ENCODE data around the gene SF3B6. TPM values are rescaled to one million over a fixed set of nuclear protein-coding genes. Genes with fewer than 3 reads are reported as not detected.
"Not testable (repeated sequence)": the region's sequence is repeated elsewhere in the genome, so short reads cannot be mapped to it uniquely, and the experiment has no call there.

Gene SF3B6, protein sequence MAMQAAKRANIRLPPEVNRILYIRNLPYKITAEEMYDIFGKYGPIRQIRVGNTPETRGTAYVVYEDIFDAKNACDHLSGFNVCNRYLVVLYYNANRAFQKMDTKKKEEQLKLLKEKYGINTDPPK
- 100 to 1,000 TPM; 148 to 229 (median 185) TPM for polyA plus RNA-seq (ENCODE audit: low read depth in 6 of 6)

DNA sequence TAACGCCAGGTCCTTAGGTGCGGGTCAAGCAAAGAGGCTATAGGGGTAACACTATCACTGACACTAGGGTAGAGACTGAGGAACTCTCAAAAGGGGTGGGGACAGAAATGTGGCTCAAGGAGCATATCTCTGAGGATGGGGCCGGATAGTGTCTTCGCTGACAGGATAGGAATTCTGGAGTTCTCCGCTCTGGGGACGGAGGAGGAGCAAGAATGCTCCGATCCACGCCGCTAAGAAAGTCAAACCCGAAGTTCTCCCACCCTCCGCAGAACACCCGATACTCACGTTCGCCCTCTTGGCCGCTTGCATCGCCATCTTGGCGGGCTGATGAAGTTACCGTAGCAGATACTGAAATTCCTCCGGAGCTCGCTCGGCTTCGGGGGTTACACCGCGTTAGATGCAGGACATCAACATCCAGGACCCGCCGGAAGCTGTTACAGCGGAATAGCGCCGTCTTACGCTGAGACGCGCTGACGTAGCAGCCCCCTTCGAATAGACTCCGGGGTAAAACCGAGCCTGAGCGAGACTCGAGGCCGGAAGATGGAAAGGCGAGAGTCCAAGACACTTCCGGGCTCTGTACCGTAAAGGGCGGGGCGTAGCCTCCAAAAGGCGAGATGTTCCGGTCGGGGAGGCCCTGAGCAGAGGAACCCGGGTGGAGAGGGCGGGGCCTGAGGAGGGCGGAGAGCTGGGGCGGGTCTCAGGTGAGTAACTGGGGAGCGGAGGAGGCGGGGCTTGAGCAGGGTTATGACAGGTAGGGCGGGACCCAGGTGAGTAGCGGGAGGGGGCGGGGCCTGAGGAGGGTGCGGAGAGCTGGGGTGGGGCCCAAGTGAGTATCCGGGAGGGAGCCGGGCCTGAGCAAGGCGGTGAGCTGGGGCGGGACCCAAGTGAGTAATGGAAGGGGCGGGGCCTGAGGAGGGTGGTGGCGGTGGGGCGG lies at the start of gene SF3B6:
TSS of gene SF3B6 (minus strand) at position 412 of the 934 bp plus-strand sequence. CDS start at position 315, 97 bp downstream.
- Mint-ChIP-seq H3K9me3 (no peaks in the 10 kb centered on the region), H3K4me1 (peaks cover 20 to 43% (median 24%) of the 10 kb centered on the region in 3 donors), H3K36me3 (no peaks in the 10 kb centered on the region), H3K4me3 (peak within 1 kb of the TSS; percentile 96 to 99 (median 98)), H3K27me3 (no peaks in the 10 kb centered on the region), H3K27ac (peak within 1 kb of the TSS; percentile 96 to 99 (median 98))
- peak; percentile 99 for DNase-seq
- peak; percentile 80 to 81 for ATAC-seq (ENCODE audit: low read depth in 2 of 2)

DNA sequence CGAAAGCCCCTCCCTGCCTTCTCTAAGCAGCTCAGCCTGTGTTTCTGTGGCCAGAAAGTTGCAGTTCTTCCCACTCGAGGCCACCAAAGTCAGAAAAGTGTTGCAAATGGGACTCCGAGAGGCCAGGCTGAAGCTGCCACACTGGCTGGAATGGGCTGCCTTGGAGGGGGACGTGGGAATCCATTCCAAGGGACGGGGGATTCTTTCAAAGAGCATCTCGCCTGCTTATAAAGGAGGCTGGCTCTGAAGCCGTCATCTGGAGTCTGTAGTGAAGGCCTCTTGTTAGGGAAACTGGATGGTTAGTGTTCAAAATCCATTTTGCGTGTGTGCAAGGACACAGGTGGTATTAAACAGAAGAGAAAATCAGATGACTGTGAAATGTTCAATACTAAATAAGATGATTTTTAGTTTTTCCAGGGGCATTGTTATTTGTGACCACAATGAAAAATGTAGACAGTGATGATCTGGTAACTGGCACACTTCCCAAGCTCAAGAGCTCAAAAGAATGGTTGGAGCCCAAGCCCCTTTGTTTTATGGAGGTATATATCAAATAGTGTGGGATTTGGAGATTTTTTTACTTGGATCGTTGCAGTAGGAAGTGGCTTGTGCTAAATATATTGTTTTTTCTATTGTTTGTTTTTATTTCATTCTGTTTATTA lies 47.9 kb upstream of the SF3B6 start:
- H3K36me3 Mint-ChIP-seq: no peaks in the 10 kb centered on the region
- H3K4me3 Mint-ChIP-seq: peak overlapping the region; percentile 83 to 94 (median 86)
- peak overlapping the region; percentile 6 to 96 (median 80) for H3K27ac Mint-ChIP-seq
- H3K9me3 Mint-ChIP-seq: no peaks in the 10 kb centered on the region
- DNase-seq (no peak), ATAC-seq (ENCODE audit: low read depth in 2 of 2) (no peak)
- H3K27me3 Mint-ChIP-seq: no peaks in the 10 kb centered on the region
- H3K4me1 Mint-ChIP-seq: peaks cover 9 to 23% (median 17%) of the 10 kb centered on the region in 3 donors

DNA sequence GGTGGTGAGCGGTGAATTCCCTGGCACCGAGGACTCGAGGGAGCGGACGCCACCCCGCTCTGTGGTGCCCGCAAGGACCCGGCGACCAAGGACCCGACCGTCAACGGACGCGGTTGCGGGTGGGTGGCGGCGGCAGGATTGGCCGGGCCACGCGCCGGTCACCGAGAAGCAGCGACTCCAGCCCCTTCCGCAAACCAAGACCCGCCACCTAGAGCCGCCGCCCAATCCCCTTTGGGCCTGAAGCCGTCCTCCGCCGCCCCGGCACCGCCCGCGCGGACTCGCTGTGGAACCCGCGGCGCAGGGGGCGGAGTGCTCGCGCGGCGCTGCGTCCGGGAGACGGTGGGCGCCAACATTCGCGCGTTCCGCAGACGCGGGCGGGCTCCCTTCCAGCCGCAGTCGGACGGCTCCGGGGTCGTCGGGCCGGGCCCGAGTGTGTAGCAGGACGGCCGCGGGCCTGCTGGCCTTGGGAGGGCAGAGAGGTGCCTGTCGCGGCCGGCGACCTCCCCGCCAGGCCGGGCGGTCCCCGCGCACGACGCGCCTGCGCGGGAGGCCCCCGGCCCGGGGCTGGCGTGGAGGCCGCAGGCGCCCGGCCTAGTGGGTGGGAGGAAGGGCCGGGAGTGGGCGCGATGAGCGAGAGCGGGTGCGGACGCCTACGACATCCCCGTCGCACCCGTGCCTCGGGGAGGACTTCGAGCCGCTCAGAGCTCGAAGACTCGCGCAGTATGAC lies 47.2 kb upstream of the SF3B6 start, which contains the start of the genes FAM228B and PFN4:
TSS of gene FAM228B (plus strand) at position 275 of the 727 bp plus-strand sequence. CDS start 893 bp downstream, outside the sequence.
TSS of gene PFN4 (minus strand) at position 140 of the 727 bp plus-strand sequence. CDS start 799 bp downstream, outside the sequence.
- peak within 1 kb of the TSS; percentile 83 to 96 (median 88) for H3K4me3 Mint-ChIP-seq
- no peaks in the 10 kb centered on the region for H3K9me3 Mint-ChIP-seq
- no peaks in the 10 kb centered on the region for H3K36me3 Mint-ChIP-seq
- H3K27ac Mint-ChIP-seq: peak within 1 kb of the TSS; percentile 6 to 96 (median 89)
- peaks cover 7 to 23% (median 16%) of the 10 kb centered on the region in 3 donors for H3K4me1 Mint-ChIP-seq
- peak; percentile 83 for DNase-seq
- H3K27me3 Mint-ChIP-seq: no peaks in the 10 kb centered on the region
- peak; percentile 93 for ATAC-seq (ENCODE audit: low read depth in 2 of 2)

DNA sequence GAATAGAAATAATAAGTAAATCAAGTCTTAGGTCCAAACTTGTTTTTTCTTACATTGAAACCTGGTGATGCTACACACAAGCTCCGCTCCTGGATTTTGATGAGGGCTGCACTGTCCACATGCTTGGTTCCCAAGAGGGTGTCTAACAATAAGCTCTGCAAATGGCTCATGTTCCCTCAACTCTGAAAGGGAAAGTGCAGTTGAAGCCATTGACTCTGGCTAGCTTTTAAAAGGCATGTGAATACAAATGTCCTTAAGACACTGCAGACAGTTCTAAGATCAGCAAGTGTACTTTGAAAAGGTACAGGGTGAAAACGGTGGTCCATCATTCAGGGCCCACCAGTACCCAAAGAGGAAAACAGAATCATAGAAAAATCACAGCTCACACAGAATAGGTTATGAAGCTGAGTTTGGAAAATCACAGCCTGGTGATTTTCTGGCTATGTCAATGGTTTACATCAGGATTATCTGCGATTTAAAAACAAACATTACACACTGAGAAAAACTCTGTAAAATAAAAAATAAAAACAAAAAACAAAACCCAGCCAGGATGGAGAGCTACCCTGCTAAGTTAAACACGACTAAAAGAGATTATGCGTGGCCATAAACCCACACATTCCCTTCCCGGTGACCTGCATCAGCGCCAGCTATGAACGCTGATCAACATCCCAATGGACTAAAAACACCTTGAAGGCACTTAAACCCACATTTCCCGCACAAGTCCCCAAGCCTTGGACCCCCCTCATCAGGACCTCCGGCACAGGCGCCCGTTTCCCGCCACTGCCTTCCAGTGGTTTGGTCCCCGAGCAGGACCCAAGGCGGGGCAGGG lies 46.5 kb upstream of the SF3B6 start:
- Mint-ChIP-seq H3K9me3 (no peaks in the 10 kb centered on the region), H3K36me3 (no peaks in the 10 kb centered on the region), H3K27me3 (no peaks in the 10 kb centered on the region), H3K4me1 (peaks cover 7 to 23% (median 16%) of the 10 kb centered on the region in 3 donors), H3K4me3 (peak overlapping the region; percentile 83 to 96 (median 86)), H3K27ac (peak overlapping the region in 5 of 6 donors; percentile 67 to 96 (median 86))
- ATAC-seq (ENCODE audit: low read depth in 2 of 2) (no peak), DNase-seq (no peak)

DNA sequence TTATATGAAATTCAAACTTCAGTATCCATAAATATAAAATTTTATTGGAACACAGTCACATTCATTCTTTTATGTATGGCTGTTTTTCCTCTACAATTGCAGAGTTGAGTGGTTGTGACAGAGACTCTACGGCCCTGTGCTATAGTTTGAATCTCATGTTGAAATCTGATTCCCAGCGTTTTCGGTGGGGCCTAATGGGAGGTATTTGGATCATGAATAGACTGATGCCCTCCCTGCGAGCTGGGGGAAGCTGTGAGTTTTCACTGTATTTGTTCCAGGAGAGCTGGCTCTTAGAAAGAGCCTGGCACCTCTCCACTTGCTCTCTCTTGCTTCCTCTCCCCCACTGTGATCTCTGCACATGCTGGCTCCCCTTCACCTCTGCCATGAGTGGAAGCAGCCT lies 45.3 kb upstream of the SF3B6 start:
- Mint-ChIP-seq H3K4me1 (peaks cover 7 to 22% (median 16%) of the 10 kb centered on the region in 3 donors), H3K27ac (peak overlapping the region in 4 of 6 donors; percentile 15 to 63 (median 52)), H3K27me3 (no peaks in the 10 kb centered on the region), H3K4me3 (peak overlapping the region in 4 of 8 donors; percentile 69 to 96 (median 85)), H3K36me3 (no peaks in the 10 kb centered on the region), H3K9me3 (no peaks in the 10 kb centered on the region)
- DNase-seq: no peak
- no peak for ATAC-seq (ENCODE audit: low read depth in 2 of 2)

DNA sequence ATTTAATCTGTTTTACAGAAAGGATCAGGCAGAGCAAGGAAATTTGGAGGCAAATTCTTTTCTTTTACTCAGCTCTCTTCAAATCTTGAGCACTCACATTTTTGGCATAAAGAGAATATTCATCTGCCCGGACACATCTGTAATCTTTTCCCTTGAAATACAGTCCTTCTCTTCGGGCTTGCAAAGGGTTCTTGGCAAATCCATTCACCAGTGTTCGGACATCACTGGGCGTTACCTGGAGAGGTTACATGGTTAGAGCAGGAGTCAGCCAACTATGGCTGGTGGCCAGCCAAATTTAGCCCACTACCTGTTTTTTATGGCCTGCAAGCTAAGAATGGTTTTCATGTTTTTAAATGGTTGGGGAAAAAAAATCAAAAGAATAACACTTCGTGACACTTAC lies 44.9 kb upstream of the SF3B6 start:
- Mint-ChIP-seq H3K27me3 (no peaks in the 10 kb centered on the region), H3K36me3 (no peaks in the 10 kb centered on the region), H3K4me3 (peak overlapping the region in 3 of 8 donors; percentile 6 to 86 (median 35)), H3K9me3 (no peaks in the 10 kb centered on the region), H3K27ac (peak overlapping the region in 1 of 6 donors; percentile 65), H3K4me1 (peaks cover 7 to 22% (median 16%) of the 10 kb centered on the region in 3 donors)
- no peak for ATAC-seq (ENCODE audit: low read depth in 2 of 2)
- no peak for DNase-seq

DNA sequence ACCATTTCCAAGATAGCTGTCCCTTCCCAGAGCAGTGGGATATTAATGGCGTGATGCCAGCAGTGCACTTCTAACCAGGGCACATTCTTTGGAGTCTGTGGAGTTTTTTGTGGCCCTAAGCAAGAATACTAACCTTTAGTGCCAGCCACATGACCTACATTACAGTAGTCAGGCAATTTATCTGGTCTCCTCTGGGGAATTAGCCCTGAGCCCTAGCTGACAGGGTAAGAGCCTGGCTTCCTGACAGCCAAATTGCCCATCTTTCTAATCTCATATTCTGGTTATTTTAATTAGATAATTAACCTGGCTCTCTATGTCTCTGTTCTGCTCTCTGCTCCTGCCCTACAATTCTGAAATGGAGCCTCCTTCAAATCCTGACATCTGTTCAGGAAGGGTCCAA lies 41.8 kb upstream of the SF3B6 start:
- H3K4me3 Mint-ChIP-seq: no peak overlapping the region
- ATAC-seq (ENCODE audit: low read depth in 2 of 2) (no peak), DNase-seq (no peak)
- no peaks in the 10 kb centered on the region for H3K27me3 Mint-ChIP-seq
- H3K27ac Mint-ChIP-seq: no peak overlapping the region
- peaks cover under 1 to 10% (median 6%) of the 10 kb centered on the region in 3 donors for H3K4me1 Mint-ChIP-seq
- H3K9me3 Mint-ChIP-seq: no peaks in the 10 kb centered on the region
- no peaks in the 10 kb centered on the region for H3K36me3 Mint-ChIP-seq

DNA sequence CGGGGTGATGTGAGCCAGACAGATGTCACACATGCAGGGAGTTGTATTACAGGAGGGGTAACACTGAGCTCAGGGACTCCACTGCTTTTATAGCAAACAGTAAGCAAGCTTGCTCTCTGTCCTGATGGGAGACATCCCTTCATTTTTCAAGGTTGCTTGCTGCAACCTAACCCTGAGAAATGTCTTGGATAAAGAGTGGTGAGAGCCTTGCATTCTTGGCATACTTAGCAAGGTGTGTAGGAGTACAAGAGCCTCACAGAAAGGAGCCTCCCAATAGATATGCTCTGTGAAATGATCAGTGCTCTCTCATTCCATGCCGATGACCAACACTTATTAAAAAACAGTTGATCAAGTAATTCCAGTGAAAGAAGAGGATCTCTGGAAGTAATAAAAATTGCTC lies 38.9 kb upstream of the SF3B6 start:
- Mint-ChIP-seq H3K27me3 (no peaks in the 10 kb centered on the region), H3K4me1 (peaks cover 0 to 3% (median 0%) of the 10 kb centered on the region in 3 donors), H3K9me3 (peaks cover 0 to 2% (median 0%) of the 10 kb centered on the region in 7 donors), H3K4me3 (no peak overlapping the region), H3K36me3 (no peaks in the 10 kb centered on the region), H3K27ac (no peak overlapping the region)
- DNase-seq (no peak), ATAC-seq (ENCODE audit: low read depth in 2 of 2) (no peak)

DNA sequence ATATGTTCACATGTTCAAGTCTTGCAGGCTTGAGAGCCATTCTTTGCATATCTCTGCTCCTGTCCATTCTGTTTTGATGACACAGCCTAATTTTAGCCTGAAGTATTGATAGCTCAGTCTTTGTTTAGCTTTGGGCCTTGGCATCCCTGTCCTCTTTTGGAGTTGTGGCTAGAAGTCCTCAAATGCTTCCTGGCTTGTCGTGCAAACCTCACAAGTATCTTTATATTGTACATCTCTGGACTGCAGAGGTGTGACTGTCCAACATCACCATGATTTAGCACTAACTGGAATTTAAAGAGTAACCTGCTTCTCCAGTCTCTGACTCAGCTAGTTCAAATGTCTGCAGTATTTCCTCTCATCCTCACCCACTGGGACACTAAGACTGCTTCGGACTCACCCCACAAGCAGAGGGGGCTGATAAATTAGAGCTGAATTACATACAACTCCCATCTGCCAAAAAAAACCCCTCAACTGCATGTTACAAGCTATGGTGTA lies 35.3 kb upstream of the SF3B6 start:
- Mint-ChIP-seq H3K9me3 (peaks cover 5 to 27% (median 17%) of the 10 kb centered on the region in 7 donors), H3K36me3 (peaks cover 0 to 16% of the 10 kb centered on the region in 2 donors), H3K4me3 (no peak overlapping the region), H3K27me3 (no peaks in the 10 kb centered on the region), H3K4me1 (peaks cover 0 to 3% (median 0%) of the 10 kb centered on the region in 3 donors), H3K27ac (no peak overlapping the region)
- DNase-seq (no peak), ATAC-seq (ENCODE audit: low read depth in 2 of 2) (no peak)

DNA sequence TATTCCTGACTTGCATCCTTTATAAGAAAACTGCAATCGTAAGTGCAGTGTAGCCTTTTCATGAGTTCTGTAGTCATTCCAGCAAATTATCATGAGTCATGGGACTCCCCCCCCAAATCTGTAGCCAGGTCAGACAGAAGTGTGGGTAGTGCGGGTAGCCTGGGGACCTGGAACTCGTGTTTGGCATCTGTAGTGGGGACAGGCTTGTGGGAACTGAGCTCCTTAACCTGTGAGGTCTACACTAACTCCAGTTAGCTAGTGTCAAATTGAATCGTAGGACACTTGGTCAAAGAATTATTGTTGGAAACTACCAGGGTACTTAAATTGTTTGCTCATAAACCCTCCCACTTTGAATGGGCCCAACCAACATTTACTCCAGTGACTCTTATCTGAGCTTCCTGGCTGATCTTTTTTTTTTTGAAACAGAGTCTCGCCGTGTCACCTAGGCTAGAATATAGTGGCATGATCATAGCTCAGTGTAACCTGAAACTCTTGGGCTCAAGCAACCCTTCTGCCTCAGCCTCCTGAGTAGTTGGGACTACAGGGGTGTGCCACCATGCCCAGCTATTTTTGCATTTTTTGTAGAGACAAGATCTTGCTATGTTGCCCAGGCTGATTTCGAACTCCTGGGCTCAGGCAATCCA lies 34.7 kb upstream of the SF3B6 start:
- DNase-seq (no peak), ATAC-seq (ENCODE audit: low read depth in 2 of 2) (no peak)
- peak overlapping the region in 1 of 8 donors; percentile 31 for H3K4me3 Mint-ChIP-seq
- no peaks in the 10 kb centered on the region for H3K27me3 Mint-ChIP-seq
- H3K27ac Mint-ChIP-seq: peak overlapping the region in 1 of 6 donors; percentile 60
- H3K36me3 Mint-ChIP-seq: peaks cover under 1 to 18% of the 10 kb centered on the region in 2 donors
- peaks cover 5 to 32% (median 20%) of the 10 kb centered on the region in 7 donors for H3K9me3 Mint-ChIP-seq
- peaks cover 0 to 3% (median under 1%) of the 10 kb centered on the region in 3 donors for H3K4me1 Mint-ChIP-seq

DNA sequence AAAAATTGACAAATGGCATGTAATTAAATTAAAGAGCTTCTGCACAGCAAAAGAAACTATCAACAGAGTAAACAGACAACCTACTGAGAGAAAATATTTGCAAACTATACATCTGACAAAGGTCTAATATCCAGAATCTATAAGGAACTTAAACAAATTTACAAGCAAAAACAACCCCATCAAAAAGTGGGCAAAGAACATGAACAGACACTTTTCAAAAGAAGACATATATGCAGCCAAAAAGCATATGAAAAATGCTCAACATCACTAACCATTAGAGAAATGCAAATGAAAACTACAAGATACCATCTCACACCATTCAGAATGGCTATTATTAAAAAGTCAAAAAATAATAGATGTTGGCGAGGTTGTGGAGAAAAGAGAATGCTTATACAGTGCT lies 33.3 kb upstream of the SF3B6 start:
- Mint-ChIP-seq H3K9me3 (peaks cover 5 to 39% (median 24%) of the 10 kb centered on the region in 7 donors), H3K4me1 (peaks cover 11 to 14% (median 13%) of the 10 kb centered on the region in 3 donors), H3K36me3 (peaks cover 4 to 26% of the 10 kb centered on the region in 2 donors)
- H3K4me3 Mint-ChIP-seq; H3K27me3 Mint-ChIP-seq; DNase-seq; ATAC-seq (ENCODE audit: low read depth in 2 of 2); H3K27ac Mint-ChIP-seq: not testable (repeated sequence)
